Loucy (cell line): ENCODE results near the gene NPC1L1.

ENCODE experiments used
- CTCF ChIP-seq: fragments of 200-600 bp; sonication (generic); conservative IDR thresholded peaks from 2 replicates; pipeline ENCODE4 v1.5.1; 2014; ENCODE audit warnings: mild to moderate bottlenecking, antibody characterized with exemption, low read length
- EZH2phosphoT487 ChIP-seq: fragments of 200-600 bp; IDR thresholded peaks from 2 replicates; pipeline ENCODE4 v1.6.1; 2018; ENCODE audit warnings: antibody characterized with exemption, mild to moderate bottlenecking, moderate library complexity, borderline replicate concordance

GRCh38 chr7:44572771-44573170, 31.6 kb upstream of the NPC1L1 start:
- TF ChIP-seq CTCF, result no peak
- no peak for TF ChIP-seq EZH2phosphoT487
